Vagina (tissue), 2 donors: ENCODE results near the gene ANO2. TPM values are rescaled to one million over a fixed set of nuclear protein-coding genes. Genes with fewer than 3 reads are reported as not detected.

Experiments used
- DNase-seq, 2 donors: peaks; one replicate each; pipeline ENCODE4 v3.0.0-alpha.2; 2017; ENCODE audit errors: extremely low spot score in 2 of 2
- H3K27ac ChIP-seq: fragments of 200-600 bp; sonication (generic); one replicate; pipeline ENCODE4 v1.5.1; 2019
- H3K27me3 ChIP-seq: fragments of 200-600 bp; sonication (generic); one replicate; pipeline ENCODE4 v1.5.1; 2019
- H3K36me3 ChIP-seq, 2 donors: fragments of 200-600 bp; sonication (generic); one replicate each; pipeline ENCODE4 v1.5.1; 2017 to 2019
- H3K4me1 ChIP-seq: fragments of 200-600 bp; sonication (generic); one replicate; pipeline ENCODE4 v1.5.1; 2019
- H3K4me3 ChIP-seq, 2 donors: fragments of 200-600 bp; sonication (generic); 1 replicate in 1 of 2; 2 replicates in 1 of 2; pipeline ENCODE4 v1.5.1; 2016 to 2019
- H3K9me3 ChIP-seq: fragments of 200-600 bp; sonication (generic); one replicate; pipeline ENCODE4 v1.5.1; 2019
- CTCF ChIP-seq, 3 experiments: fragments of 450-650 bp in 2 of 3; fragments of 200-600 bp in 1 of 3; sonication (generic) in 1 of 3; IDR thresholded peaks; one replicate each; pipeline ENCODE4 v1.5.1; 2017 to 2019; ENCODE audit warnings: antibody characterized with exemption in 3 of 3, mild to moderate bottlenecking in 2 of 3, moderate library complexity in 2 of 3
- POLR2A ChIP-seq, 2 donors: fragments of 450-650 bp; IDR thresholded peaks; one replicate each; pipeline ENCODE4 v1.6.1; 2017; ENCODE audit warnings: antibody characterized with exemption in 2 of 2, mild to moderate bottlenecking in 2 of 2, moderate library complexity in 2 of 2
- POLR2AphosphoS5 ChIP-seq, 2 donors: sonication (generic); formaldehyde crosslinking; IDR thresholded peaks; one replicate each; pipeline ENCODE4 v1.9.0; 2017; ENCODE audit warnings: antibody characterized with exemption in 2 of 2, mild to moderate bottlenecking in 2 of 2, low read depth in 1 of 2; ENCODE audit not compliant: insufficient read depth in 1 of 2
- intact Hi-C: fragments of 100-400 bp; cut with DNase I; formaldehyde crosslinking; loops from one replicate; pipeline ENCODE4 v1.15.1; 2023
- total RNA-seq: library from RNA; depleted of rRNA; stranded (reverse); fragments of >200 nt; gene quantifications from one replicate; pipeline ENCODE4 v1.2.3, GENCODE V29; 2016

ANO2 gene
- total RNA-seq, 1 donor from 2014 or later: 18.7 TPM

GRCh38 chr12:5875851-5876250 lies 69.2 kb downstream of the ANO2 start:
- Histone ChIP-seq H3K4me1 (no peaks in the 10 kb centered on the region), H3K27ac (no peak overlapping the region), H3K4me3 (no peak overlapping the region), H3K27me3 (no peaks in the 10 kb centered on the region), H3K36me3 (no peaks in the 10 kb centered on the region), H3K9me3 (no peaks in the 10 kb centered on the region)
- TF ChIP-seq CTCF (IDR thresholded peaks at IDR 0.05) (no peak), POLR2A (IDR thresholded peaks at IDR 0.05) (no peak)
- DNase-seq: no peak
- intact Hi-C loops: no loop called here

GRCh38 chr12:5874514-5874913 lies 70.5 kb downstream of the ANO2 start:
- H3K9me3 ChIP-seq: no peaks in the 10 kb centered on the region
- no peaks in the 10 kb centered on the region for H3K4me1 ChIP-seq
- intact Hi-C loops: no loop called here
- H3K36me3 ChIP-seq: no peaks in the 10 kb centered on the region
- H3K4me3 ChIP-seq: no peak overlapping the region
- peak; percentile 49 to 52 for DNase-seq
- TF ChIP-seq POLR2A (IDR thresholded peaks at IDR 0.05) (no peak), POLR2AphosphoS5 (IDR thresholded peaks at IDR 0.05; ENCODE audit: insufficient read depth in 1 of 2, low read depth in 1 of 2) (no peak)
- H3K27me3 ChIP-seq: no peaks in the 10 kb centered on the region
- H3K27ac ChIP-seq: no peak overlapping the region

- H3K4me3 ChIP-seq: no peak overlapping the region
- DNase-seq: peak; percentile 72 to 91
- no peaks in the 10 kb centered on the region for H3K27me3 ChIP-seq
- H3K36me3 ChIP-seq: no peaks in the 10 kb centered on the region
- H3K4me1 ChIP-seq: no peaks in the 10 kb centered on the region
- intact Hi-C loops: no loop called here
- no peak for TF ChIP-seq POLR2A (IDR thresholded peaks at IDR 0.05)
- TF ChIP-seq POLR2AphosphoS5 (IDR thresholded peaks at IDR 0.05; ENCODE audit: insufficient read depth in 1 of 2, low read depth in 1 of 2): no peak
- no peak for TF ChIP-seq CTCF (IDR thresholded peaks at IDR 0.05)
- H3K9me3 ChIP-seq: no peaks in the 10 kb centered on the region
- no peak overlapping the region for H3K27ac ChIP-seq
These were observed 71.7 kb downstream of the ANO2 start for GRCh38 chr12:5873281-5873919.

- DNase-seq: peak; percentile 9 to 60
- Histone ChIP-seq H3K4me3 (no peak overlapping the region), H3K9me3 (no peaks in the 10 kb centered on the region), H3K27me3 (no peaks in the 10 kb centered on the region), H3K4me1 (no peaks in the 10 kb centered on the region), H3K36me3 (no peaks in the 10 kb centered on the region), H3K27ac (no peak overlapping the region)
- intact Hi-C loops: no loop called here
- TF ChIP-seq CTCF (IDR thresholded peaks at IDR 0.05) (no peak), POLR2A (IDR thresholded peaks at IDR 0.05) (no peak), POLR2AphosphoS5 (IDR thresholded peaks at IDR 0.05; ENCODE audit: insufficient read depth in 1 of 2, low read depth in 1 of 2) (no peak)
These were observed 72.3 kb downstream of the ANO2 start for GRCh38 chr12:5872745-5873144.

- TF ChIP-seq POLR2A (IDR thresholded peaks at IDR 0.05) (no peak), POLR2AphosphoS5 (IDR thresholded peaks at IDR 0.05; ENCODE audit: insufficient read depth in 1 of 2, low read depth in 1 of 2) (no peak), CTCF (IDR thresholded peaks at IDR 0.05) (no peak)
- no peaks in the 10 kb centered on the region for H3K27me3 ChIP-seq
- no peaks in the 10 kb centered on the region for H3K36me3 ChIP-seq
- H3K4me3 ChIP-seq: no peak overlapping the region
- H3K9me3 ChIP-seq: no peaks in the 10 kb centered on the region
- H3K27ac ChIP-seq: no peak overlapping the region
- H3K4me1 ChIP-seq: no peaks in the 10 kb centered on the region
- intact Hi-C loops: no loop called here
- DNase-seq: peak in 1 of 2 donors; percentile 54
These were observed 73.3 kb downstream of the ANO2 start for GRCh38 chr12:5871741-5872140.
